ENCODE measurements around the gene NELFB. TPM values are rescaled to one million over a fixed set of nuclear protein-coding genes. Genes with fewer than 3 reads are reported as not detected.
A peak's percentile ranks its signal among the peaks of the same experiment; 100 is the strongest.

The NELFB gene
- total and polyA plus RNA-seq, 4 donors: 4.7 to 24.6 (median 18.1) TPM

- H3K27me3 ChIP-seq (ENCODE audit: control insufficient read depth in 4 of 4, insufficient read depth in 4 of 4, low read length in 3 of 4): no peaks in the 10 kb centered on the region
- H3K4me1 ChIP-seq (ENCODE audit: control insufficient read depth in 4 of 4, insufficient read depth in 4 of 4, low read length in 3 of 4): peaks cover 3 to 12% (median 6%) of the 10 kb centered on the region in 4 donors
- peak in 1 of 2 donors; percentile 39 for TF ChIP-seq RAD21 (IDR thresholded peaks at IDR 0.05)
- no peak for TF ChIP-seq YY1 (IDR thresholded peaks at IDR 0.05)
- 89% methylated on average over 26 of the region's 26 CpGs for WGBS
- H3K27ac ChIP-seq (ENCODE audit: low read depth in 1 of 2, low read length in 2 of 2): no peak overlapping the region
- no peaks in the 10 kb centered on the region for H3K36me3 ChIP-seq (ENCODE audit: control insufficient read depth in 4 of 4, insufficient read depth in 3 of 4, low read depth in 1 of 4, low read length in 3 of 4)
- H3K4me3 ChIP-seq (ENCODE audit: low read depth in 1 of 3, low read length in 3 of 3): no peak overlapping the region
- no peaks in the 10 kb centered on the region for H3K9me3 ChIP-seq (ENCODE audit: control insufficient read depth in 4 of 4, low read length in 3 of 4)
- no peak overlapping the region for H3K9ac ChIP-seq (ENCODE audit: low read depth in 1 of 2, low read length in 2 of 2)
- peak; percentile 32 for DNase-seq (ENCODE audit: low spot score)
These were observed 64.0 kb downstream of the NELFB start for GRCh38 chr9:137319011-137319738.

GRCh38 chr9:137319739-137320551 is 64.8 kb downstream of the NELFB start:
- no peak overlapping the region for H3K27ac ChIP-seq (ENCODE audit: low read depth in 1 of 2, low read length in 2 of 2)
- 92% methylated on average over 22 of the region's 22 CpGs for WGBS

More at GRCh38 chr9:137319739-137320551, 64.8 kb downstream of the NELFB start:
- no peaks in the 10 kb centered on the region for H3K36me3 ChIP-seq (ENCODE audit: control insufficient read depth in 4 of 4, insufficient read depth in 3 of 4, low read depth in 1 of 4, low read length in 3 of 4)
- TF ChIP-seq EGR1 (IDR thresholded peaks at IDR 0.05; ENCODE audit: low read depth in 2 of 2) (no peak), RAD21 (IDR thresholded peaks at IDR 0.05) (no peak), FOXA1 (IDR thresholded peaks at IDR 0.05) (no peak), REST (IDR thresholded peaks at IDR 0.05) (no peak), RXRA (IDR thresholded peaks at IDR 0.05) (no peak), HNF4A (conservative IDR thresholded peaks at IDR 0.05) (no peak), JUND (IDR thresholded peaks at IDR 0.05) (no peak), FOXA2 (IDR thresholded peaks at IDR 0.05) (no peak)
- H3K9ac ChIP-seq (ENCODE audit: low read depth in 1 of 2, low read length in 2 of 2): no peak overlapping the region
- H3K9me3 ChIP-seq (ENCODE audit: control insufficient read depth in 4 of 4, low read length in 3 of 4): no peaks in the 10 kb centered on the region
- no peak overlapping the region for H3K4me3 ChIP-seq (ENCODE audit: low read depth in 1 of 3, low read length in 3 of 3)
- H3K27me3 ChIP-seq (ENCODE audit: control insufficient read depth in 4 of 4, insufficient read depth in 4 of 4, low read length in 3 of 4): no peaks in the 10 kb centered on the region
- H3K4me1 ChIP-seq (ENCODE audit: control insufficient read depth in 4 of 4, insufficient read depth in 4 of 4, low read length in 3 of 4): peaks cover 3 to 12% (median 6%) of the 10 kb centered on the region in 4 donors
- DNase-seq (ENCODE audit: low spot score): no peak
